K562 (cell line): ENCODE results near the gene ACVR1C. TPM values are rescaled to one million over a fixed set of nuclear protein-coding genes. Genes with fewer than 3 reads are reported as not detected.
A peak's percentile ranks its signal among the peaks of the same experiment; 100 is the strongest.

Experiments used
- ARID1B ChIP-seq: fragments of 450-650 bp; IDR thresholded peaks from 2 replicates; pipeline ENCODE4 v1.6.1; 2016; ENCODE audit warnings: antibody characterized with exemption, mild to moderate bottlenecking, inconsistent platforms
- ATF3 ChIP-seq, 2 experiments: fragments of 450-650 bp in 1 of 2; sonication (generic) in 1 of 2; formaldehyde crosslinking in 1 of 2; IDR thresholded peaks in 1 of 2; conservative IDR thresholded peaks in 1 of 2; 2 replicates each; pipeline versions ENCODE4 v1.6.1 to v1.8.1; 2016 to 2023; ENCODE audit warnings: mild to moderate bottlenecking in 2 of 2, moderate library complexity in 2 of 2, inconsistent platforms in 1 of 2, missing genetic modification reagents in 1 of 2
- BRD4 ChIP-seq: fragments of 200-600 bp; sonication (generic); IDR thresholded peaks from 2 replicates; pipeline ENCODE4 v1.6.1; 2017; ENCODE audit warnings: inconsistent platforms
- C11orf30 ChIP-seq: fragments of 450-650 bp; IDR thresholded peaks from 2 replicates; pipeline ENCODE4 v1.6.1; 2016; ENCODE audit warnings: low read depth, mild to moderate bottlenecking
- CBFA2T2 ChIP-seq: fragments of 450-650 bp; conservative IDR thresholded peaks from 2 replicates; pipeline ENCODE4 v1.6.1; 2017; ENCODE audit warnings: mild to moderate bottlenecking
- DLX4 ChIP-seq: fragments of 250-450 bp; sonication (Bioruptor Pico); IDR thresholded peaks from 2 replicates; pipeline ENCODE4 v1.6.1; 2021; ENCODE audit warnings: mild to moderate bottlenecking
- E2F6 ChIP-seq, 2 experiments: IDR thresholded peaks; 2 replicates each; pipeline ENCODE4 v1.6.1; 2011; ENCODE audit warnings: borderline replicate concordance in 1 of 2, control low read depth in 1 of 2, low read depth in 1 of 2, low read length in 1 of 2, mild to moderate bottlenecking in 1 of 2, mixed read lengths in 1 of 2, moderate library complexity in 1 of 2; ENCODE audit not compliant: insufficient read depth in 1 of 2, insufficient read length in 1 of 2, poor library complexity in 1 of 2, severe bottlenecking in 1 of 2; ENCODE audit errors: extremely low read depth in 1 of 2
- E4F1 ChIP-seq: fragments of 250-450 bp; sonication (Bioruptor Pico); IDR thresholded peaks from 2 replicates; pipeline ENCODE4 v1.5.0; 2021; ENCODE audit warnings: mild to moderate bottlenecking, borderline replicate concordance
- EHMT2 ChIP-seq: fragments of 450-650 bp; IDR thresholded peaks from 2 replicates; pipeline ENCODE4 v1.6.1; 2018; ENCODE audit warnings: antibody characterized with exemption
- FOS ChIP-seq: IDR thresholded peaks from 3 replicates; pipeline ENCODE4 v1.6.1; 2011; ENCODE audit not compliant: insufficient read length; ENCODE audit errors: extremely low read depth
- MAFG ChIP-seq: fragments of 450-650 bp; conservative IDR thresholded peaks from 2 replicates; pipeline ENCODE4 v1.6.1; 2016; ENCODE audit warnings: missing genetic modification characterization, missing compliant biosample characterization
- MEF2D ChIP-seq: conservative IDR thresholded peaks from 2 replicates; pipeline ENCODE4 v1.6.1; 2016; ENCODE audit warnings: low read depth, missing genetic modification characterization, missing compliant biosample characterization
- POLR3A ChIP-seq: IDR thresholded peaks from 2 replicates; pipeline ENCODE4 v1.6.1; 2011; ENCODE audit warnings: borderline replicate concordance, mild to moderate bottlenecking, moderate library complexity; ENCODE audit not compliant: insufficient read length, insufficient read depth; ENCODE audit errors: extremely low read depth
- RFX1 ChIP-seq: fragments of 450-650 bp; IDR thresholded peaks from 2 replicates; pipeline ENCODE4 v1.6.1; 2016; ENCODE audit warnings: mild to moderate bottlenecking, moderate library complexity
- TCF7L2 ChIP-seq: fragments of 150-350 bp; IDR thresholded peaks from 2 replicates; pipeline ENCODE4 v1.6.1; 2016; ENCODE audit warnings: low read depth, mild to moderate bottlenecking, low read length, moderate library complexity
- TRIM25 ChIP-seq: fragments of 450-650 bp; IDR thresholded peaks from 2 replicates; pipeline ENCODE4 v1.7.0; 2016; ENCODE audit warnings: borderline replicate concordance
- ZNF134 ChIP-seq: fragments of 250-450 bp; sonication (Bioruptor Pico); conservative IDR thresholded peaks from 2 replicates; pipeline ENCODE4 v1.4.0; 2020
- ZNF280B ChIP-seq: fragments of 250-450 bp; sonication (Bioruptor Pico); IDR thresholded peaks from 2 replicates; pipeline ENCODE4 v1.5.1; 2021; ENCODE audit warnings: mild to moderate bottlenecking
- ZNF324 ChIP-seq: fragments of 250-450 bp; sonication (Bioruptor Pico); IDR thresholded peaks from 2 replicates; pipeline ENCODE4 v1.4.0; 2020; ENCODE audit warnings: mild to moderate bottlenecking
- polyA plus RNA-seq, 8 experiments: library from polyadenylated mRNA; depleted of rRNA in 4 of 8; stranded (reverse) in 5 of 8; unstranded in 3 of 8; fragments of >200 nt; fragmentation: Nextera tagmentation in 2 of 8; fragmentation: Illumina TruSeq in 1 of 8; extraction: Ambion mirVana in 2 of 8; extraction: Trizol in 1 of 8; gene quantifications; 2 replicates each; pipeline versions ENCODE4 v1.2.1 to v1.2.3, GENCODE V29; 2011 to 2014; ENCODE audit warnings: inconsistent platforms in 1 of 8, missing spikeins in 1 of 8
- total RNA-seq, 7 experiments: library from RNA; depleted of rRNA in 6 of 7; stranded (reverse); fragments of >200 nt in 6 of 7; fragmentation: Illumina TruSeq in 2 of 7; extraction: Trizol in 2 of 7; gene quantifications; 2 replicates each; pipeline versions ENCODE4 v1.2.1 to v1.2.3, GENCODE V29; 2011 to 2021; ENCODE audit warnings: low replicate concordance in 1 of 7

The ACVR1C gene
- total and polyA plus RNA-seq, 9 of the 15 experiments (the other 6 are each of a cell fraction or from before 2014, with no cell fraction given) = 0.05 to 0.58 (median 0.28) TPM

- peak; percentile 23 to 54 for TF ChIP-seq E2F6 (IDR thresholded peaks at IDR 0.05; ENCODE audit: borderline replicate concordance in 1 of 2, extremely low read depth in 1 of 2, insufficient read depth in 1 of 2, insufficient read length in 1 of 2, low read depth in 1 of 2, low read length in 1 of 2, poor library complexity in 1 of 2, severe bottlenecking in 1 of 2)
- no peak for TF ChIP-seq MEF2D (tag)
- TF ChIP-seq EHMT2 = 0 out of 2 replicates have a peak, but pooled peaks have one; percentile 18
- peak; percentile 49 for TF ChIP-seq CBFA2T2
- no peak for TF ChIP-seq ZNF134 (CRISPR knock-in tag)
- no peak for TF ChIP-seq BRD4
- peak; percentile 37 for TF ChIP-seq ARID1B
- no peak for TF ChIP-seq TCF7L2
- TF ChIP-seq RFX1 = no peak
- TF ChIP-seq ZNF324 = no peak
- no peak for TF ChIP-seq TRIM25
- TF ChIP-seq E4F1 (CRISPR knock-in tag) = no peak
- TF ChIP-seq DLX4 (CRISPR knock-in tag) = no peak
- peak; percentile 79 for TF ChIP-seq ATF3 (IDR thresholded peaks at IDR 0.05)
- TF ChIP-seq ATF3 (CRISPR knock-in tag; conservative IDR thresholded peaks at IDR 0.05) = no peak
- TF ChIP-seq C11orf30 = no peak
- no peak for TF ChIP-seq ZNF280B
- TF ChIP-seq MAFG (tag) = no peak
- no peak for TF ChIP-seq POLR3A
- no peak for TF ChIP-seq FOS
These were observed 43.5 kb upstream of the ACVR1C start (continued) for GRCh38 chr2:157672129-157672528.
